GM18907 (cell line): ENCODE measurements around the gene ITGB4.

Experiments
- ATAC-seq: cut with Tn5 transposase; IDR thresholded peaks from one replicate; pipeline ENCODE4 v1.9.1; 2021; ENCODE audit warnings: mild to moderate bottlenecking, moderate library complexity; ENCODE audit not compliant: unreplicated experiment

ITGB4 gene

DNA sequence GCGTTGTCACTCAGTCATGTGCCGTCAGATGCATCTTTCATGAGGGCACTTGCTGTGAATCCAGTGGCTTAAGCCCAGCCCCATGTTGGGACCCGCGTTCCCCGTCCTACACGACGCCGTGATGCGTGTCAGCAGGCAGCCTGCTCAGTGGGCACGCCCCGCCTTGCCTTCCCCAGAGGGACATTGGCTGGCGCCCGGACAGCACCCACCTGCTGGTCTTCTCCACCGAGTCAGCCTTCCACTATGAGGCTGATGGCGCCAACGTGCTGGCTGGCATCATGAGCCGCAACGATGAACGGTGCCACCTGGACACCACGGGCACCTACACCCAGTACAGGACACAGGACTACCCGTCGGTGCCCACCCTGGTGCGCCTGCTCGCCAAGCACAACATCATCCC, 8.8 kb downstream of the ITGB4 start:
- ATAC-seq, result no peak

DNA sequence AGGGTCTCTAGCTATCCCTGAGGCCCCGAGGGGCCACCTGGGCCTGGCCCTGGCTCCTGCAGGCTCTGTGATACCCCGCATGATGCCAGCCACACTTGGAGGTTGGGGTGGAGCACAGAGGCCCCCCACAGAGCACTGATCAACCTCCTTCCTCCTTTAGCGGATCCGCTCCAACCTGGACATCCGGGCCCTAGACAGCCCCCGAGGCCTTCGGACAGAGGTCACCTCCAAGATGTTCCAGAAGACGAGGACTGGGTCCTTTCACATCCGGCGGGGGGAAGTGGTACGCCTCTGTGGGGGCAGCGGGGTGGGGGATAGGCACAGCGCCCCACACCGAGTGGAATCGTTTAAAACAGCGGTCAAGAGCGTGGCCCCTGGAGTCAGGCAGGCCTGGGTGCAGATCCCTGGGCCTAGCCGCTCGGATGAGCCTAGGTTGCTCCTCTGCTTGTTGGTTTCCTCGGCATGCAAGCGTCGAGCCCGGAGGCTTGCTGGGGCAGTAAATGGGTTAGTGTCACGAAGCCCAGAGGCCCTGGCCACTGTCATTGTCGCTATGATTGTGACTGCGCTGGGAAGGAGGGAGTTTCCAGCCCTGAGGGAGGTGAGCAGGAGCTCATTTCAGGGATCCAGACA, 9.9 kb downstream of the ITGB4 start:
- ATAC-seq, result no peak

DNA sequence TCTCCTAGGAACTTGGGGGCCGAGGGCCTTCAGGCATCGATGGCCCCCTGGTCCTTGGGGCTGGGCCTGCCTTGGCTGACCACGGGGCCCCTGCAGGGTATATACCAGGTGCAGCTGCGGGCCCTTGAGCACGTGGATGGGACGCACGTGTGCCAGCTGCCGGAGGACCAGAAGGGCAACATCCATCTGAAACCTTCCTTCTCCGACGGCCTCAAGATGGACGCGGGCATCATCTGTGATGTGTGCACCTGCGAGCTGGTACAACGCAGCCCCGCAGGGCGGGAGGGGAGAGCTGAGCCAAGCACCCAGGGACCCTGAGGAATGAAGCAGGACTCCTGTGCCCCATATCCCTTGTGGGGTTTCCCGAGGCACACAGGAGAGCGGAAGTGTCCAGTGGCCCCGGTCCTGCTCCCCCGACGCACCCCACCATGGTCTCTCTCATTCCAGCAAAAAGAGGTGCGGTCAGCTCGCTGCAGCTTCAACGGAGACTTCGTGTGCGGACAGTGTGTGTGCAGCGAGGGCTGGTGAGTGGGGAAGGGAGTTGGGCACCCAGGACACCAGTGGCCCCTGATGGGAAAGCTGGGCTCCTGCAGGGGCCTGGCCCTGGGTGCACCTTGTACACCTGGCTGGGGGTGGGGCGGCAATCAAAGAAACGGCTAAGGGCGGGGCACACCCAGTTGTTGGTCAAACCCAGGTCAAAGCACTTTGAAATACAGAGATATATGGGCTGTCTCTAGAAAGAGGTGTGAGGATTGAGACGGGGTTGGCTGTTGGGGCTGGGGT, 10.6 kb downstream of the ITGB4 start:
- ATAC-seq, result no peak

DNA sequence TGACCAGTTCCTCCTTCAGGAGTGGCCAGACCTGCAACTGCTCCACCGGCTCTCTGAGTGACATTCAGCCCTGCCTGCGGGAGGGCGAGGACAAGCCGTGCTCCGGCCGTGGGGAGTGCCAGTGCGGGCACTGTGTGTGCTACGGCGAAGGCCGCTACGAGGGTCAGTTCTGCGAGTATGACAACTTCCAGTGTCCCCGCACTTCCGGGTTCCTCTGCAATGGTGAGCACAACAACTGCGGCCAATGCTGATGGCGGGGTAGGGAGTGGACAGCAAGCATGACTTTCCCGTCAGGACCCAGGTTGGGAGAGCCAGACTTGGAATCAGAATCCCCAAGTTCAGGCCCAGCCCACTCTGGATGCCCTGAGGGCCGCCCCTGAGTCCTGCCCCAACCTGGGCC, 12.2 kb downstream of the ITGB4 start:
- ATAC-seq, result no peak

DNA sequence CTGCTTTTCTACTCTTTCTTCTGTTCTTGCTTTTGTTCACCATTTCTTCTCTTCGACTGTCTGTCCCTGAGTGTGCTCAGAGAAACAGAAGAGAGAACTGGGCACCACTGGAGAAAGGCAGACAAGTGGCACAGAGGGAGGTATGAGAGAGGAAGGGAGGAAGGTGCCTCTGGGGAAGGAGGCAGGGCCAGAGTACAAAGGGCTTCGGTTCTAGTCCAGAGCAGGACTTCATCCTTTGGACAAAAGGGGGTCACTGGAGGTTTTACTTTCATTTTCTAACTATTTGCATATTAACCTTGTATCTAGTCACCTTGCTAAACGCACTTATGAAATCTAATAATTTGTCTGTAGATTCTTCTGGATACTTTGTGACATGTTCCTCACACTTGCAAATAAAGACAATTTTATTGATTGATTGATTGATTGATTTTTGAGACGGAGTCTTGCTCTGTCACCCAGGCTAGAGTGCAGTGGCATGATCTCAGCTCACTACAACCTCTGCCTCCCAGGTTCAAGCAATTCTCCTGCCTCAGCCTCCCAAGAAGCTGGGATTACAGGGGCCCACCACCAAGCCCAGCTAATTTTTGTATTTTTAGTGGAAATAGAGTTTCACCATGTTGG, 13.5 kb downstream of the ITGB4 start:
- ATAC-seq, result no peak

DNA sequence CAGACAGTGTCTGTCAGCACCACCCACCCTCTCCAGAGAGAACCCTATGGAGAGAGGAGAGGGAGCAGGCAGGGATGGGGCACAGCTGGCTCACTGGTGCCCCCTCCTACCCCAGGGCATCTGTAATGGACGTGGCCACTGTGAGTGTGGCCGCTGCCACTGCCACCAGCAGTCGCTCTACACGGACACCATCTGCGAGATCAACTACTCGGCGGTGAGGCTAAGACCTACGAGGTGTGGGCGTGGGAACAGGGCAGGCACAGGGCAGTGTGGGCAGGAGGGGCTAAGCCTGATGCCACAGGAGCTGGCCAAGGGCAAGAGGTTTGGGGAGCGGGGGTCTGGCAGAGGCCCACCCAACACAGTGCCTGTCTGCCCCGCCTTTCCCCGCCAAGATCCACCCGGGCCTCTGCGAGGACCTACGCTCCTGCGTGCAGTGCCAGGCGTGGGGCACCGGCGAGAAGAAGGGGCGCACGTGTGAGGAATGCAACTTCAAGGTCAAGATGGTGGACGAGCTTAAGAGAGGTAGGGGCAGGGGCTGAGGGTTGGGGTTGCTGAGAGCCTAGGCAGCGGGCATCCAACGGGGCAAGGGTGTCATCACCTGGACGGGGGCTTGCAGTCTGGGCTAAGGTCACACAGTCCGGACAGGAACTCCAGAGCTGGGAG, 15.0 kb downstream of the ITGB4 start:
- no peak for ATAC-seq

DNA sequence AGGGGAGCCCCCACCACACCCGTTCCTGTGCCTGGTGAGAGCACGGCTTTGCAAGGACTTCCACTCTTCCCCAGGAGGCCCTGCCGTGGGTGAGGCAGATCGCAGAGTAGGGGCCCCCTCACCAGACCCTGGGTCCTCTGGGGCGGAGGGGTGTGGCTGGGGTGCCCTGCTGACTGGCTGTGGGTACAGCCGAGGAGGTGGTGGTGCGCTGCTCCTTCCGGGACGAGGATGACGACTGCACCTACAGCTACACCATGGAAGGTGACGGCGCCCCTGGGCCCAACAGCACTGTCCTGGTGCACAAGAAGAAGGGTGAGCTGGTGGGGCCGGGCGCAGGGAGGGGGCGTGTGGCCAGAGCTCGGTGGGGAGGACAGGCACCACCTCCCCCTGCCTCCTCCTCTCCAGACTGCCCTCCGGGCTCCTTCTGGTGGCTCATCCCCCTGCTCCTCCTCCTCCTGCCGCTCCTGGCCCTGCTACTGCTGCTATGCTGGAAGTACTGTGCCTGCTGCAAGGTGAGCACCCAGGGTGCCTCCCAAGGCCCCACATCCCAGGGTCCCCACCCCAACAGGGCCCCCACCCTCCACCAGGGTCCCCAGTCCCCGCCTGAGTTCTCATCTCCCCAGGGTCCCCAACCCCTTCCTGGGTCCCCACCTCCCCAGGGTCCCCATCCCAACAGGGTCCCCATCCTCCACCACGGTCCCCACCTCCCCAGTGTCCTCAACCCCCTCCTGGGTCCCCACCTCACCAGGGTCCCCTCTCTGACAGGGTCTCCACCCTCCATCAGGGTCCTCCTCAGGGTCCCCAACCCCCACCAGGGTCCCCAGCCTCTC, 16.1 kb downstream of the ITGB4 start:
- no peak for ATAC-seq

DNA sequence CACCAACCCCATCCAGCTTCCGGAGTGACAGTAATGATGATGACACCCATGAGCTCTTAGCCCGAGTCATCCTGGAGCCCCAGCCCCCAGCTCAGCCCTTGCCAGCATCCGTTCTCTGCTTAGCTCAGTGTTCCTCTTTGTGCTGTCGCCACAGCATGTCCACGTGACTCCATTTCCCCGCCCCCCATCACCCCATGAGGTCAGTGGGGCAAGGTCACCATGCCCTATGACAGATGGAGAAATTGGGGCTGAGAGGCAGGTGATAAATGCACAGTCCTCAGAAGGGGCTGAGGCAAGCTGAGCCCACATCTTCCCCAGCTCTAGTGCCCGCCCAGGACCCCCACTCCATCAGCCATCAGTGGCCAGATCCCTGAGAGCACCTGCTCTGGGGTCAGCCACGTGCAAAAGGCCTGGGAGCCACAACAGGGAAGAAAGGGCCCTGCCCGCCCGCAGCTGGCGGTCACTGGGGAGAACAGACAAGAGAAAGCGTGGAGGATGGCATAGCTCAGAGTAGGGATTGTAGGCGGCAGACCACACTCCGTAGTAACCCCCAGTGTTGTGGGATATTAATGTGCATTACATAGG, 17.1 kb downstream of the ITGB4 start:
- no peak for ATAC-seq

DNA sequence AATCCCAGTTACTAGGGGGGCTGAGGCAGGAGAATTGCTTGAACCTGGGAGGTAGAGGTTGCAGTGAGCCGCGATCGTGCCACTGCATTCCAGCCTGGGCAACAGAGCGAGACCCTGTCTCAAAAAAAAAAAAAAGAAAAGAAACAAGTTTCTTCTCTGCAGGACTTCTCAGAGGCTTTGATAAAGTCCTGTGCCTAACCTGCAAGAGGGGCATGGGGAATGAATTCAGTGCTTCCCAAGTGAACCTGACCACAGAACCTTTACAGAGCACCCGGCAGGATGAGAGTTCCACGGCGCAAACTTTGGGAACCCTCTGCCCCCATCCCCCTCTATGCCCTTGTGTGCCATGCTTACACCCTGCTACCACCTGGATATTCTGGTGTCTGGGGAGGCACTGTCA, 17.9 kb downstream of the ITGB4 start:
- no peak for ATAC-seq

DNA sequence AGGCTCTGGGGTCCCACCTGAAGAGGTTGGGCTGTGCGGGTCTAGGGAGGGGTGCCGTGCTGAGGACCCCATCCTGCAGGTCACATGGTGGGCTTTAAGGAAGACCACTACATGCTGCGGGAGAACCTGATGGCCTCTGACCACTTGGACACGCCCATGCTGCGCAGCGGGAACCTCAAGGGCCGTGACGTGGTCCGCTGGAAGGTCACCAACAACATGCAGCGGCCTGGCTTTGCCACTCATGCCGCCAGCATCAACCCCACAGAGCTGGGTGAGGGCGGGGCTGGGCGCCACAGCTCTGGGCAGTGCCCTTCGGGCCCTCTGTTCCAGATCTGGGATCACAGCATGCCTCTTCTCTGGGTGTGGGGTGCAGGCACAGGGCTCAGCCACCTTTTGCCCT, 18.5 kb downstream of the ITGB4 start:
- no peak for ATAC-seq

DNA sequence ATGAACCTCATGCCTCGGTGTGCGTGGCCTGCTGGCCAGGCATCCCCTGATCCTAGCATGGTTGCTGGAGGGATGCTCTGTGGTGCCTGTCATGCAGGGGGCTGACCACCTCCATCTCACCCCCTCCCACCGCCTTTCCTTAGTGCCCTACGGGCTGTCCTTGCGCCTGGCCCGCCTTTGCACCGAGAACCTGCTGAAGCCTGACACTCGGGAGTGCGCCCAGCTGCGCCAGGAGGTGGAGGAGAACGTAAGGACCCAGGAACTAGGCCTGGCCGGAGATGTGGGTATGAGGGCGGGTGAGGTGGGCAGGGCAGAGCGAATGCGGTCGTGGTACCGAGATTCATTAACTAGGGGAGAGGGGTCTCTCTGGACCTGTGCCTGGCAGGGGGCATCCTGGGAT, 19.0 kb downstream of the ITGB4 start:
- no peak for ATAC-seq

DNA sequence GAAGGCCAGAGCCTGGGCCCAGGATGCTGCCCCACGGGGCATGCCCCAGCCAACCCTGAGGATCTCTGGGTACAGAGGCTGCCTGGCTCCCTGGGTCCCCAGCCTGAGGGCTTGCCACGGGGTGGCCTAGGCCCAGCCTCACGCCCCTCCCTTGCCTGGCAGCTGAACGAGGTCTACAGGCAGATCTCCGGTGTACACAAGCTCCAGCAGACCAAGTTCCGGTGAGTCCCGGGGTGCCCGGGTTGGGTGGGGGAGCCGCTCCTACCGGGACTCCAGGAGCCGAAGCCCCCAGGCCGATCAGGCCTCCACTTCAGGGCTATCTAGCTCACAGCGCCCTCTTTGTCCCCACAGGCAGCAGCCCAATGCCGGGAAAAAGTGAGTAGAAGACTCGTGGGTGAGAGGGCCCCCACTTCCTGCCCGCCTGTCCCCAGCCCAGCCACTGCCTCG, 19.4 kb downstream of the ITGB4 start:
- no peak for ATAC-seq

DNA sequence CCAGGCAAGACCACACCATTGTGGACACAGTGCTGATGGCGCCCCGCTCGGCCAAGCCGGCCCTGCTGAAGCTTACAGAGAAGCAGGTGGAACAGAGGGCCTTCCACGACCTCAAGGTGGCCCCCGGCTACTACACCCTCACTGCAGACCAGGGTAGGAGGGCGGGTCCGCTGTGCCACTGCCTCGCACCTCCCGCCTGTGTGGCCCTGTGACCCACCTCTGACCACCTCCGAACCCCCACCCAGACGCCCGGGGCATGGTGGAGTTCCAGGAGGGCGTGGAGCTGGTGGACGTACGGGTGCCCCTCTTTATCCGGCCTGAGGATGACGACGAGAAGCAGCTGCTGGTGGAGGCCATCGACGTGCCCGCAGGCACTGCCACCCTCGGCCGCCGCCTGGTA, 21.1 kb downstream of the ITGB4 start:
- ATAC-seq, result no peak

DNA sequence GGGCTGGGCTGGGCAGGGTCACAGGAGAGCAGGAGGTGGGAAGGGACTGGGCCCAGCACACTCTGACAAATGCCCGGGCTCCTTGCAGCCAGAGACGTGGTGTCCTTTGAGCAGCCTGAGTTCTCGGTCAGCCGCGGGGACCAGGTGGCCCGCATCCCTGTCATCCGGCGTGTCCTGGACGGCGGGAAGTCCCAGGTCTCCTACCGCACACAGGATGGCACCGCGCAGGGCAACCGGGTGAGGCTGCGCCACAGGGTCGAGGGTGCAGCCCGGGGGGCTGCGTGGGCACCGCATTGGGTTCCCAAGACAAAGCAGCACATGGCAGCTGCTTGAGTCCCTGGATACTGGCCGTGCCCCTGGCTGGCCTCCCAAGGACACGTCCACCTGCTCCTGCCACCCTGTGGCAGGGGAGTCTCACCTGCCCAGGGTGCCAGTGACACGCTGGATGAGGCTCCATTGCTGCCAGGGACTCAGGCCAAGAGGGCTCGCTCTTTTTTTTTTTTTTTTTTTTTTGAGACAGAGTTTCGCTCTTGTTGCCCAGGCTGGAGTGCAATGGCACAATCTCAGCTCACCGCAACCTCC, 22.5 kb downstream of the ITGB4 start:
- ATAC-seq, result no peak

DNA sequence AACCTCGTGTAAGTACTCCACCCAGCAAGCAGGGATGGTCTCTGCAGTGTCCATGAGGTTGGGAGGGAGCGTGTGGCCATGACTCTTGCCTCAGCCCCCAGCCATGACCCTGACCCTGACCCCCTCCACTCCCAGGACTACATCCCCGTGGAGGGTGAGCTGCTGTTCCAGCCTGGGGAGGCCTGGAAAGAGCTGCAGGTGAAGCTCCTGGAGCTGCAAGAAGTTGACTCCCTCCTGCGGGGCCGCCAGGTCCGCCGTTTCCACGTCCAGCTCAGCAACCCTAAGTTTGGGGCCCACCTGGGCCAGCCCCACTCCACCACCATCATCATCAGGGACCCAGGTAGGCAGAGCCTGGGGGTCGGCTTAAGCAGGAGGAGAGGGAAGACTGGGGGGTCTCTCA, 27.4 kb downstream of the ITGB4 start:
- no peak for ATAC-seq

DNA sequence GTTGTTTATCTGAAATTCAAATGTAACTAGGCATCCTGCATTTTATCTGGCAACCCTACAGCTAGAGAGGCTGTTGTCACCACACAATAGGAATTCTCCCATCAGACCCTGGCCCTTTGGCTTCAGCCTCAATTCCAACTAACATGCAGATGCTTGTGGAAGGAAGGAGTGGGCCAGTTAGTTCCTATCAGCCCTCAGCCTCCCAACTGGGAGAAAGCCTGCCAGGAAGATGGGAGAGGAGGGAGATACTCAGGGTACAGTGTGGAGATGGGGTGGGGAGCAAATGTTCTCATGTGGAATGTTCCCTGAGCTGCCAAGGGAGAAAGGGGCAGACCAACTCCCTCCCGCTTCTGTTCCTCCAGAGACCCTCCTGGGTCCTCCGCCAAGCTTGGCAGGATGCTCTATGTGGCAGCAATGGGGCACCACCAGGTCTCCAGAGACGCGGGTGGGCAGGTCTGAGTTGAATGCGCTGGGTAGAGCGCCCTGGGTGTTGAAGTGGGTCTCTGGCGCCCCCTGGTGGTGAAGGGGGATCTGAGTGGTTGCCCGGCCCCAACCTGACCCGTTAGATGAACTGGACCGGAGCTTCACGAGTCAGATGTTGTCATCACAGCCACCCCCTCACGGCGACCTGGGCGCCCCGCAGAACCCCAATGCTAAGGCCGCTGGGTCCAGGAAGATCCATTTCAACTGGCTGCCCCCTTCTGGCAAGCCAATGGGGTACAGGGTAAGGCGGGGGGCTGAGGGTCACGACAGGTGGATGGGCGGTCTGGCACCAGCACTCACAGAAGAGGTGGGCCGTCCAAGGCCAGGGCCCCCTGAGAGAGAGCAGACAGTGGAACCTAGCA, 28.5 kb downstream of the ITGB4 start:
- ATAC-seq, result no peak

DNA sequence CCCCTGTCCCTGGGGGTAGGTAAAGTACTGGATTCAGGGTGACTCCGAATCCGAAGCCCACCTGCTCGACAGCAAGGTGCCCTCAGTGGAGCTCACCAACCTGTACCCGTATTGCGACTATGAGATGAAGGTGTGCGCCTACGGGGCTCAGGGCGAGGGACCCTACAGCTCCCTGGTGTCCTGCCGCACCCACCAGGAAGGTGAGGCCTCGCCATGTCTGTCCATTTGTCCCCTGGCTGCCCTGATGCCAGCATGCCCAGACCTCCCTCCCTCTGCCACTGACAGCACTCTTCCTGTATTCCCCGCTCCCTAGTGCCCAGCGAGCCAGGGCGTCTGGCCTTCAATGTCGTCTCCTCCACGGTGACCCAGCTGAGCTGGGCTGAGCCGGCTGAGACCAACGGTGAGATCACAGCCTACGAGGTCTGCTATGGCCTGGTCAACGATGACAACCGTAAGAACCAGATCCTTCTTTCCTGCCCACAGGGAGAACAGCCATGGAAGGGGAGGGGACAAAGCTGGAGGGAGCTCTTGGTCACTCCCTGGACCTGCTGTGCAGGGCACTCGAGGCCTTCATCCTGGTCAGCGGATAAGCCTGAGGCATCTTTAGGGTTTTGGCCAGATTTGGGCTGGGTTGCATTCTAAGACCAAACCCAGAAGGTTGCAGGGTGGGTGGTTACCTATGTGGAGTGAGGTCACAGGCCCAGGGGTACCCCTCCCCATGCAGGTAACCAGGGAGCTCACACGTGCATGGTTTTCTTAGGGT, 29.6 kb downstream of the ITGB4 start:
- no peak for ATAC-seq

DNA sequence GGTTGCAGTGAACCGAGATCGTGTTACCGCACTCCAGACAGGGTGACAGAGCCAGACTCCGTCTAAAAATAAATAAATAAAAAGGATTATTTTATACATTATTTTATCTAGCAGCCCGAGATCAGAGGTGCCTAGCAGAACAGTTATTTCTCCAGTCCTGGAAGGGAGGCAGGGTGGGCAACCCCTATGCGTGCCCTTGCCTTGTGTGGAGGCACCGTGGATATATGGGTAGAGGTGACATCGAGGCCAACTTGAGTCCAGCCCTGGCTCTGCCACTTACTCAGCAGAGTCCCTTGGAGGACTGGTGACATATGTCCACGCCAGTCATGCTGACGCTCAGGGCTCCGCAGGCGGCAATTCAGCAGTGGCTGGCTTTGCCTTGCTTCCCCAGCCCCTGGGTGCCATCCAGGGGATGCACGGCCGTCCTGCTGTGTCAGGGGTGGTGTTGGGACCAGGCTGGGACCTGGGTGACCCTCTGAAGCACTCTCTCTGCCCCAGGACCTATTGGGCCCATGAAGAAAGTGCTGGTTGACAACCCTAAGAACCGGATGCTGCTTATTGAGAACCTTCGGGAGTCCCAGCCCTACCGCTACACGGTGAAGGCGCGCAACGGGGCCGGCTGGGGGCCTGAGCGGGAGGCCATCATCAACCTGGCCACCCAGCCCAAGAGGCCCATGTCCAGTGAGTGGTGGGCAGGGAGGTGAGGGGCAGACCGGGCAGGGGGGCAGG, 30.6 kb downstream of the ITGB4 start:
- no peak for ATAC-seq
